ENCODE data around the gene FEZF1.

The FEZF1 gene

DNA sequence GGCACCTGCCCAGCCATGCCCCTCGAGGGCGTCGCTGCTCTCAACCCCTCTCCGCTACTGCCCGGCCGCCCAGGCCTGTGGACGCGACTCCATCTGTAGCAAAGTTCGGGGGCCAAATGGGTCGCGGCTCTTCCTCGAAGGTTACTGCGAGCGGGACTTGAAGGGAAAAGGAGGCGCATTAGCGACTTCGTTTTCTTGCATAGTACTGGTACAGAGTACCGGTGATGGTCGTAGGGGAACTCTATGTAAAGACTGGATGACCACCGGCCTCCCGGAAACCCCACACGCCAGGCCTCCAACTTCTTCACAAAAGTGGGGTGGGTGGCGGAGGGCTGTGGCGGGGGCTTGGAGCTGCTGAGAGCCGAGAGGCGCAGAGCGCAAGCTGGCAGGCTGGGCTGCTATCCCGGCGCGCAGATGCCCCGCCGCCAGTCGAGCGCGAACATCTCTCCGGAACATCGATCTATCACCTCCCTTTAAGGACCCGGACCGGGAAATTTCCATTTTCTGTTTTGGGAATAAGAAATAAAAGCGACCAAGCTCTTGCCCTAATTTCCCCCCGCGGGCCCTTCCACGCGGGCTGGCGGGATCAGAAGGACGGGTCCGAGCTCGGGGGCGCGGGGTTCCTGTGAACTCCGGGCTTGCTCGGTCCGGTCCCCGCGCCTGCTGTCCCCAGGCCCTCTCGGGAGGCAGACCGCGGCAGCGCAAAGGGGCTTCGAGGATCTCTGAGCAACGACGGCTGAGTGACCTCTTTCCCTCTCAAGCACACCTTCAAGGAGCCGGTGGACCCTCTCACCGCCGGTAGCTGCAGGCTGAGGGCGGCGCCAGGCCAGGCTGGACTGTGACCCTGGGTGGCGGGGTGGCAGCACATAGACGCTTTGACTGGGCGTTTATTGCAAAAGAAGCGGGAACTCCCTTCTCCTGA is 12.2 kb upstream of the FEZF1 start:
- peak overlapping the region in 1 of 2 donors; percentile 43 for H3K4me3 ChIP-seq (ENCODE audit: low read depth in 1 of 2, low read length in 2 of 2)
- H3K27me3 ChIP-seq (ENCODE audit: low read depth, low read length) = peaks cover 54% of the 10 kb centered on the region
- H3K9me3 ChIP-seq (ENCODE audit: control insufficient read depth in 1 of 2, low read length in 2 of 2) = peaks cover 0 to 4% of the 10 kb centered on the region in 2 donors
- no peaks in the 10 kb centered on the region for H3K36me3 ChIP-seq (ENCODE audit: control insufficient read depth in 1 of 2, insufficient read depth in 2 of 2, low read length in 2 of 2)
- H3K4me1 ChIP-seq (ENCODE audit: control insufficient read depth in 1 of 2, insufficient read depth in 2 of 2, low read length in 2 of 2) = peaks cover 0 to 16% of the 10 kb centered on the region in 2 donors
- no peak overlapping the region for H3K27ac ChIP-seq (ENCODE audit: low read length)

DNA sequence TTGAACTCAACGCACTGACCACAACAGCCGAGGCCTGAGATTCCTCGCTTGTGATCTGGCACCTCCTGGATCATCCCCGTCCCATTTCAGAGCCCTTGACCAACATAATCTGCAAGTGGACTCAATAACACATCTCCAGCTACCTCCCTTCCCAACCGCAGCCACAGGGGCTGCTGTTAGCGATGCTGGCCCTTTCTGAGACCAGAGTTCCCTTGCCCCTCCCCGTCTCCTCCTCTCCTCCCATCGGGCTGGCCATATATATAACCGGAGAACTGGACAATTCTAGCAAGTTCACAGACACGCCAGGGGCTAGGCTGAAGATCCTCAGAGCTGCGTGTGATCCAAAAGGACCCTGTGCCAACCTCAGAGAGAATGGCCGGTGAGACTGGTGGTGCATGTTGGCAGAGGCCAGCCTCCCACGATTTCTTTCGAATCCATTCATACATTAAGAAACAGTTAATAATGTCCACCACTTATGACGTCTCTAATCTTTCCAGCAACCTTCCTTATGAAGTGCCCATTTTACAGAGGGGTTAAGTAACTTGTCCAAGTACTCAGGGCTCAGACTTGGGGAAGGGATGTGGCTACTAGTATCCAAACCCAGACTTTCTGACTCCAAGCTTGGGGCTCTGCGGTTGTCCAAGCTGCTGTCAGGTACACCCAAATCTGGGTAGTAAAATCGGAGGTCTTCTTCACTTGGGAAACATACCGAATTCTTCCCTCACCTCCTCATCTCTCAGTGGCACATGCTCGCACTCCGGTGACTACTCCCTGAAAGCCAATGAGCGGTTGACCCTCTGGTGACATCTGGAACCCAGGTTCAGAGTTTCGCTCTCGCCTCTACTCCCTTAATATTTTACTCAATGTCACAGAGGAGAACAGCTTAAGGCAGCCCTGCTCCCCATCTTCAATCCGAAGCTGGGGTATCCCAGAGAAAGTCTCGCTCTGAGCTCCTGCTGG is 11.2 kb upstream of the FEZF1 start:
- peak overlapping the region in 1 of 2 donors; percentile 43 for H3K4me3 ChIP-seq (ENCODE audit: low read depth in 1 of 2, low read length in 2 of 2)

DNA sequence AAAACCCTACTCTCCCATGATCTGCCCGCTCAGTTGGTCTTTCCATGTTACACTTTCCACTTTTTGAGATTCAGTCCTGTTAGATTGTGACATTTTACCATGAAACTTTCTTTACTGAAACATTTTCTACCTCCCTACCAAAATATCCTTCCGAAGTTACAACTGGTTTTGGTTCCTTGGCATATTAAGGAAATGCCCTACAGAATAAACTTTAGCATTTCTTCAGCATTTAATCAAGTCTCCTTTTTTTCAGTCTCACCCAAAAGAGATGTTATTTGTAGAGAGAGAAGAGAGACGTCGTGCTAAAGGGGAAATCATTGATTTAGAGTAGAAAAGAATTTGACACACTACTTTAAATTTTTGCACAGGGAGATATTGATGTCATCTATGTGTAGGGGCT is 9.7 kb upstream of the FEZF1 start:
- Histone ChIP-seq H3K27me3 (ENCODE audit: low read depth, low read length) (peaks cover 78% of the 10 kb centered on the region), H3K4me1 (ENCODE audit: control insufficient read depth in 1 of 2, insufficient read depth in 2 of 2, low read length in 2 of 2) (peaks cover 0 to 27% of the 10 kb centered on the region in 2 donors), H3K27ac (ENCODE audit: low read length) (no peak overlapping the region), H3K4me3 (ENCODE audit: low read depth in 1 of 2, low read length in 2 of 2) (no peak overlapping the region), H3K36me3 (ENCODE audit: control insufficient read depth in 1 of 2, insufficient read depth in 2 of 2, low read length in 2 of 2) (no peaks in the 10 kb centered on the region), H3K9me3 (ENCODE audit: control insufficient read depth in 1 of 2, low read length in 2 of 2) (peaks cover 0 to 4% of the 10 kb centered on the region in 2 donors)

More for the DNA sequence above, 11.2 kb upstream of the FEZF1 start:
- H3K36me3 ChIP-seq (ENCODE audit: control insufficient read depth in 1 of 2, insufficient read depth in 2 of 2, low read length in 2 of 2) = no peaks in the 10 kb centered on the region
- peaks cover 0 to 18% of the 10 kb centered on the region in 2 donors for H3K4me1 ChIP-seq (ENCODE audit: control insufficient read depth in 1 of 2, insufficient read depth in 2 of 2, low read length in 2 of 2)
- peaks cover 63% of the 10 kb centered on the region for H3K27me3 ChIP-seq (ENCODE audit: low read depth, low read length)
- no peak overlapping the region for H3K27ac ChIP-seq (ENCODE audit: low read length)
- peaks cover 0 to 4% of the 10 kb centered on the region in 2 donors for H3K9me3 ChIP-seq (ENCODE audit: control insufficient read depth in 1 of 2, low read length in 2 of 2)

DNA sequence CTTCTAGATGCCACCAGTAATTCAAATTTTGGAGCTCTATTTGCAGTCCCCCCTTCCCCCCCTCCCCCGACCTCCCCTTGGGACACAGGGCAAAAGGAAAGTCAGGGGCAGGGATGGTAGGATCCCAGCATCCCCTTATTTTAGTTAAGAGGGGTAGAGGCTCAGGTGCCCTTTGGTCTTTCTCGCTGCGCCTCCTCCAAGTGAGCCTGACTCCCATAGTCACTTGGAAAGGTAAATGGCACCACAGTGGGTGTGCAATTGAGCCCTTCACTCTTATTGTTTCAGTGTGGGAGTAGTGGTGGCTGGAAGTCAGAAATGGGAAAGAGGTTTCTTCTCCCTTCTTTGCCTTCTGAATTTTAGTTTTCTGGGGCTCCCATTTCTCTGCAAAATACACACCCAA is 8.2 kb upstream of the FEZF1 start:
- Histone ChIP-seq H3K4me3 (ENCODE audit: low read depth in 1 of 2, low read length in 2 of 2) (no peak overlapping the region), H3K4me1 (ENCODE audit: control insufficient read depth in 1 of 2, insufficient read depth in 2 of 2, low read length in 2 of 2) (peaks cover 0 to 27% of the 10 kb centered on the region in 2 donors), H3K36me3 (ENCODE audit: control insufficient read depth in 1 of 2, insufficient read depth in 2 of 2, low read length in 2 of 2) (no peaks in the 10 kb centered on the region), H3K27me3 (ENCODE audit: low read depth, low read length) (peaks cover 89% of the 10 kb centered on the region), H3K27ac (ENCODE audit: low read length) (no peak overlapping the region), H3K9me3 (ENCODE audit: control insufficient read depth in 1 of 2, low read length in 2 of 2) (peaks cover 0 to 4% of the 10 kb centered on the region in 2 donors)

DNA sequence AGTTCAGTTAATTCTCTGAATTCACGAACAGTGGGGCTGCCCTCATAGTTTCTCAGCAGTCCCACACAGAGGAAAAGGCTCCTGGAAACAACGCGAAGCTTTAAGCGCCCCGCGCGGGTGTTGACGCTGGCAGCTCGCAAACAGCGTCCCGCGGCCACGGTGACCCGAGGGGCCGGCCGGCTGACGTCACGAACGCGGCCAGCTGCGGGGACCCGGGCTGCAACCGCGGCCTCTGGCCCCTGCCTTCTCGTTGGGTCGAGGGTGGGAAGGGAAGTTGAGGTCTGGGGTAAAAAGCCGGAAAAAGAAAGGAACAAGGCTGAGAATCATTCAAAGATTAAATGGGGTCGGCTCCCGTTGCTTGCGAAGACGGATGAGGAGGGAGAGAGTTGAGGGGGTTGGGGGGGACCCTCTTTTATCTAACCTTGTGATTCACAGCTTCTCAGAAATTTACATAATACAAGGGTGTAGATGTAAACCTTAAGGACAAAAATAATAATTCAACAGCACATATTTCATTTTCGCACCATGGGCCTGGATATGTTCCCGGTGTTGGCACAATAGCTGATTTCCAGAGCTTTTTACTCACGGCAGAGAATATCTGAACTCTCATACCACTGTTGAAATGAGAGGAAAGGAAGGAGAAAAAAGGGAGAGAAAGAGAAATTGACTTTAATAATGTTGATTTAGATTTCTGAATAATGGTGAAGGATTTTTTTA is 7.3 kb upstream of the FEZF1 start:
- Histone ChIP-seq H3K4me1 (ENCODE audit: control insufficient read depth in 1 of 2, insufficient read depth in 2 of 2, low read length in 2 of 2) (peaks cover 0 to 28% of the 10 kb centered on the region in 2 donors), H3K36me3 (ENCODE audit: control insufficient read depth in 1 of 2, insufficient read depth in 2 of 2, low read length in 2 of 2) (no peaks in the 10 kb centered on the region), H3K27me3 (ENCODE audit: low read depth, low read length) (peaks cover 90% of the 10 kb centered on the region), H3K4me3 (ENCODE audit: low read depth in 1 of 2, low read length in 2 of 2) (peak overlapping the region in 1 of 2 donors; percentile 40), H3K27ac (ENCODE audit: low read length) (no peak overlapping the region), H3K9me3 (ENCODE audit: control insufficient read depth in 1 of 2, low read length in 2 of 2) (peaks cover 0 to 4% of the 10 kb centered on the region in 2 donors)

GRCh38 chr7:122311050-122311700 is 6.6 kb upstream of the FEZF1 start:
- peak overlapping the region in 1 of 2 donors; percentile 40 for H3K4me3 ChIP-seq (ENCODE audit: low read depth in 1 of 2, low read length in 2 of 2)
- peaks cover 92% of the 10 kb centered on the region for H3K27me3 ChIP-seq (ENCODE audit: low read depth, low read length)
- no peaks in the 10 kb centered on the region for H3K36me3 ChIP-seq (ENCODE audit: control insufficient read depth in 1 of 2, insufficient read depth in 2 of 2, low read length in 2 of 2)
- peaks cover 0 to 4% of the 10 kb centered on the region in 2 donors for H3K9me3 ChIP-seq (ENCODE audit: control insufficient read depth in 1 of 2, low read length in 2 of 2)
- H3K27ac ChIP-seq (ENCODE audit: low read length) = no peak overlapping the region
- peaks cover 0 to 28% of the 10 kb centered on the region in 2 donors for H3K4me1 ChIP-seq (ENCODE audit: control insufficient read depth in 1 of 2, insufficient read depth in 2 of 2, low read length in 2 of 2)

- Histone ChIP-seq H3K4me3 (ENCODE audit: low read depth in 1 of 2, low read length in 2 of 2) (peak overlapping the region; percentile 28 to 57), H3K9me3 (ENCODE audit: control insufficient read depth in 1 of 2, low read length in 2 of 2) (peaks cover 0 to 4% of the 10 kb centered on the region in 2 donors), H3K4me1 (ENCODE audit: control insufficient read depth in 1 of 2, insufficient read depth in 2 of 2, low read length in 2 of 2) (peaks cover 0 to 35% of the 10 kb centered on the region in 2 donors), H3K27ac (ENCODE audit: low read length) (no peak overlapping the region), H3K27me3 (ENCODE audit: low read depth, low read length) (peaks cover 92% of the 10 kb centered on the region), H3K36me3 (ENCODE audit: control insufficient read depth in 1 of 2, insufficient read depth in 2 of 2, low read length in 2 of 2) (no peaks in the 10 kb centered on the region)
These were observed 5.8 kb upstream of the FEZF1 start for GRCh38 chr7:122310119-122311021.

DNA sequence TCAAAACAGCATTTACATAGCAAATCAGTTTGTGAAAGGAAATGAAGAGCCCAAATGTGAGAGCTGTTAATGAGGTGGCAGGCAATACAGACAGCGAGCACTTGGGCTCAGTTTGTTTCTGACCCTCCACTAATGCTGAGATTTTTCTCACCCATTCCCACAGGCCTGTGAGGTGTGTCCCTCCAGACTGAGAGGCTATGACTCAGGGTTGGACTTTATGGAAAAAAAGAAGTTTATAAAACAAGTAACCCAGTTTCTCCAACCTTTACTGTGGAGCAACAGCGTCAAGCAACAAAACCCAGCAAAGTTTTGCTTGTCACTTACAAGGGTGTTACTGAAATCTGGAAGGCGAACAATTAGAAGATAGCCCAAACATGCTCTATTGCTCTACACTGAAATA is 4.9 kb upstream of the FEZF1 start:
- no peaks in the 10 kb centered on the region for H3K36me3 ChIP-seq (ENCODE audit: control insufficient read depth in 1 of 2, insufficient read depth in 2 of 2, low read length in 2 of 2)
- H3K4me3 ChIP-seq (ENCODE audit: low read depth in 1 of 2, low read length in 2 of 2) = no peak overlapping the region
- H3K4me1 ChIP-seq (ENCODE audit: control insufficient read depth in 1 of 2, insufficient read depth in 2 of 2, low read length in 2 of 2) = peaks cover 0 to 44% of the 10 kb centered on the region in 2 donors
- peaks cover 92% of the 10 kb centered on the region for H3K27me3 ChIP-seq (ENCODE audit: low read depth, low read length)
- H3K27ac ChIP-seq (ENCODE audit: low read length) = no peak overlapping the region
- peaks cover 0 to 4% of the 10 kb centered on the region in 2 donors for H3K9me3 ChIP-seq (ENCODE audit: control insufficient read depth in 1 of 2, low read length in 2 of 2)

DNA sequence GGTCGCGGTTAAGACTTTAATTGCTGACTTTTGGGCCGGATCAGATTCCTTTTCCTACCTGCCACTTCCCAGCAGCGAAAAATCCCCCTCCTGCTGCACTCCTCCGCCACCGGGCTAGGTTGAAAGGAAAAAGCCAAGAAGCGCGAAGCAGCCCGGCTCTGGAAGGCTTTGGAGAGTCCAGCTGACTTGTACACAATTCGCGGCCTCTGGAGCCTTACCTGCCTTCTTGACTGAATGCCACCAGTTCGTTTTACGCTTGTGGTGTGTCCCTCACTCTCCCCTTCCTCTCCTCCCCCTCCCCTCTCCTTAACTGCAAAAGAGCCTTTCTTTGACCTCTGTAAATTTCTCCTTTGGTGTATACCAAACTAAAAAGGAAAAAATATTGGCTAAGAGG is 2.7 kb upstream of the FEZF1 start:
- H3K9me3 ChIP-seq (ENCODE audit: control insufficient read depth in 1 of 2, low read length in 2 of 2) = no peaks in the 10 kb centered on the region
- peaks cover 0 to 52% of the 10 kb centered on the region in 2 donors for H3K4me1 ChIP-seq (ENCODE audit: control insufficient read depth in 1 of 2, insufficient read depth in 2 of 2, low read length in 2 of 2)
- H3K4me3 ChIP-seq (ENCODE audit: low read depth in 1 of 2, low read length in 2 of 2) = no peak overlapping the region
- no peak overlapping the region for H3K27ac ChIP-seq (ENCODE audit: low read length)
- no peaks in the 10 kb centered on the region for H3K36me3 ChIP-seq (ENCODE audit: control insufficient read depth in 1 of 2, insufficient read depth in 2 of 2, low read length in 2 of 2)
- H3K27me3 ChIP-seq (ENCODE audit: low read depth, low read length) = peaks cover 92% of the 10 kb centered on the region
